NCI-H1436 (cell line): ENCODE results near the gene RPS6KB2.
"Not testable (repeated sequence)": the region's sequence is repeated elsewhere in the genome, so short reads cannot be mapped to it uniquely, and the experiment has no call there.

ENCODE experiments used
- DNase-seq: peaks from one replicate; lab custom pipeline; 2025; lab: John Stamatoyannopoulos, UW

The RPS6KB2 gene

GRCh38 chr11:67397986-67398660, 30.2 kb upstream of the RPS6KB2 start:
- no peak for DNase-seq

- DNase-seq, result no peak
Observed at GRCh38 chr11:67398661-67399563, 29.4 kb upstream of the RPS6KB2 start.

GRCh38 chr11:67400251-67400941, 27.9 kb upstream of the RPS6KB2 start:
- no peak for DNase-seq

DNA sequence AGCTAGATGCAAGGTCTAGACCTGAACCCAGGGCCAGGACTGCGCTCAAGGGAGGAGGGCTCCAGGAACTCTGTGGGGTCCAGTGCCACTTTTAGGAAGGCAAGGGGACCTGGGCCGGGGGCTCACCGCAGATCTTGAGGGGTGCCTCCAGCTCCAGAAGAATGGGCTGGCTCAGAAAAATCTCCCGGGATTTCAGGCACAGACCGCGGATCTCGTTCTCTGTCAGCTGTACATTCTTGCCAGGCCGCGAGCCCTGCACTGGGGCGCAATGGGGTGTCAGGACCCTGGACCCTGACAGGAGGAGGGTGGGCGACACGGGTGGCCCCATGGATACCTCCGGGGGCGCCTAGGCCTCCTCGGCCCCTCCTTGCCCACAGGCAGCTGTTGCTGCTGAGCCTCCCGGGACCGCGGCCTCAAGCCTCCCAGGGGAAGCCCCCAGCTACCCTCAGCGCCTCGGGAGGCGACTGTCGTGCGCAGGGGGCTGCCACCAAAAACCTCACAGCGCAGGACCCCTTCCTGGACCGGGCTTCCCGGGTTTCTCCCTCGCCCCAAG, 27.3 kb upstream of the RPS6KB2 start:
- DNase-seq, result no peak

DNA sequence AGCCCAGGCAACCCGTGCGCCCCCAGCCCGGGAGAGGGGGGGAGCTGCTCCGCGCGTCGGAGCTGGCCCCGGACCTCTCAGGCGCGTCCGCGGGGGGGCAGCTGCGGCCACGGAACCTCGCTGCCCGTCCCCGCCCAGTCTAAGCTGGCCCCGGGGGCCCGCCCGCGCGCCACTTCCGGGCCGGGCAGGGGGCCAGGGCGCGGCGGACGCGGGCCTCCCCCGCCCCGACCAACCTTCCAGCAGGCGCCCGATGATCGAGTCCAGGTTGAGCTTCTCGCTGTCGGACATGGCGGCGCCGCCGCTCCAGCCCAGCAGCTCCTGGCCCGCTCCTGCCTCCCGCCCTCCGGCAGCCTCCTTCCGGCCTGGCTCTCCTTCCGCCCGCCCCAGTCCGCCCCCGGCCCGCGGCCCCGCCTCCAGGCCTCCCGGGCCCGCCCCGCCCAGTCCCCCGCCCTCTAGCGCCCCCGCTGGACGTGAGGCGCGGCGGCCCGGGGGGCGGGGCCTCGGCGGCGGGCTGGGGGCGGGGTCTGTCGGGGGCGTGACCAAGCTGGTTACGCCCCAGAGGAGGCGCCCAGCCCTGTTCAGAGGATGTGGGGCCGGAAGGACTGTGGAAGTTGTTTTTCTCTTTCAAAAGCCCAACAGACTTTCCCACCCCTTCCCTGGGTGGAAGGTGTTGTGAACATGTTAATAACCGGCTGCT, 26.7 kb upstream of the RPS6KB2 start, which contains the start of gene PPP1CA:
Gene PPP1CA, minus strand, starts transcription at position 364 of the 697 bp plus-strand sequence. Its CDS starts 76 bp downstream, at position 288.
- peak; percentile 81 for DNase-seq

GRCh38 chr11:67402192-67402839, 26.0 kb upstream of the RPS6KB2 start:
- not testable (repeated sequence) for DNase-seq

- not testable (repeated sequence) for DNase-seq
Observed at GRCh38 chr11:67403085-67403484, 25.2 kb upstream of the RPS6KB2 start.

DNA sequence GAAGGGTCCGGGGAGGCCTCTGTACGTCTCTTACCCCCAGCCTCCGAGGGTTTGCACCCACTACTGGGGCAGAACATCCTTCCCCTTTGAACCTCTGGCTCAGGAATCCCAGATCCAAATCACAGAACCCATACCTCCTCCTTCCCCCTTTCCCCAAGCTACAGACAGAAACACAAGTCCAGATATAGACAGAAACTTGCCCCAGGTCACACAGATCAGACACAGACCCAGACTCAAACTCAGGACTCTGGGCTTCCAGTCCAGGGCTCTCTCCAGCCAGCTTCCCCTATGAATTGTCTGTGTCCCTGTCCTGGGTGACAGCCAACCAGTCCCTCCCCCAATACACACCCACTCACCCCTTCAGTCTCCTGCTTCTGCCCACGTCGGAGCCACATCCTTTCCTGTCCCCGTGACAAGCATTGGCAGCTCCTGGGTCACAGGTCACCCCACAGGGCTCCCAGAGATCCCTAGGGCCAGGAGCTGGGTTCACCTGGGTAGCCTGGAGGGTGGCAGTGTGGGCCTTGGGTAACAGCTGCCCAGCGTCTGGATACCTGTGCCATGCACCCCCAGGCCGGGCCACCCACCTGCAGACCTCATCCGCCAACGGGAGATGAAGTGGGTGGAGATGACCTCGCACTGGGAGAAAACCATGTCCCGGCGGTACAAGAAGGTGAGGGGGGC, 23.6 kb upstream of the RPS6KB2 start:
- no peak for DNase-seq

DNA sequence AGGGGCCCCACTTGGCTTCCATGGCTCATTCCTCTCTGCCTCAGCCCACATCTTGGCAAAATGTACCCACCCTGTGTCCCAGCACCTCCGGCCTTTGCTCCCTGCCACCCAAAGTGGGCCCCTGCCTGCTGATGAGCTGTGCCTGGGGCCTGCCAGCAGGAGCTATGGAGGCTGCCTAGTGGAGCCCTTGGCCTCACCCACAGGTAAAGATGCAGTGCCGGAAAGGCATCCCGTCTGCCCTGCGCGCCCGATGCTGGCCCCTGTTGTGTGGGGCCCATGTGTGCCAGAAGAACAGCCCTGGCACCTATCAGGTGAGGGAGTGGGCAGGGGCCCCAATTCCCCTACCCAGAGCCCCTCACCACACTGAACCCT, 23.1 kb upstream of the RPS6KB2 start:
- no peak for DNase-seq

- DNase-seq, result no peak
Observed at GRCh38 chr11:67405688-67406339, 22.5 kb upstream of the RPS6KB2 start.

- no peak for DNase-seq
Observed at GRCh38 chr11:67406420-67406968, 21.8 kb upstream of the RPS6KB2 start.

DNA sequence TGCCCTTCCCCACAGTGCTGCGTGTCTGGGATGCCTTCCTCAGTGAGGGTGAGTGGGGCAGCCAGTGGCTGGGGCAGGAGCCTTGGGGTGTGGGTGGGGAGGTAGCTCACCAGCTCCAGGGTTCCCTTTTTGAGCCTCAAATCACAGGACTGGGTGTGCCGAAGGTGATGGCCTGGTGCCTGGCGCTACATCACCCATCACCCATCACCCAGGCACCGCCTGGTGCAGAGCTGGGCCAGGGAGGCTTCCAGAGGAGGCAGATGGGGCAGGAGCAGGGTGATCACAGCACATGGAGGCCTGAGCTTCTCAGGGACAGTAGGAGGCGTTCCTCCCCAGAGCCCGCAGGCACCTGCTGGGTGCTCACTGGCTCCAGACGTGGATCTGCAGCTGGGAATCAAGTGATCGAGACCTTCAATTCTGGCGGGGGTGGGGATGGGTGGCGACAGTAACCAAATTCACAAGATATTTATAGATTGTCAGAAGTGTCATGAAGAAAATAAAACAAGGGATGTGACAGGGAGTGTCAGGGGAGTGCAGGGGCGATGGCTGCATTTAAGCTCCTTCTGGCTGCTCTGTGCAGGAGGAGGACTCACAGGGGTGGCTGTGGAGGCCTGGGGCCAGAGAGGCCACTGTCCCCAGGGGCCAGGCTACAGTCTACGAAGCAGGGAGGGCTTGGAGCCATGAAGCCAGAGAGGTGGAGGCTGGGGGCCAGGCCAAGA, 21.2 kb upstream of the RPS6KB2 start:
- no peak for DNase-seq

- no peak for DNase-seq
Observed at GRCh38 chr11:67407688-67408163, 20.6 kb upstream of the RPS6KB2 start.

DNA sequence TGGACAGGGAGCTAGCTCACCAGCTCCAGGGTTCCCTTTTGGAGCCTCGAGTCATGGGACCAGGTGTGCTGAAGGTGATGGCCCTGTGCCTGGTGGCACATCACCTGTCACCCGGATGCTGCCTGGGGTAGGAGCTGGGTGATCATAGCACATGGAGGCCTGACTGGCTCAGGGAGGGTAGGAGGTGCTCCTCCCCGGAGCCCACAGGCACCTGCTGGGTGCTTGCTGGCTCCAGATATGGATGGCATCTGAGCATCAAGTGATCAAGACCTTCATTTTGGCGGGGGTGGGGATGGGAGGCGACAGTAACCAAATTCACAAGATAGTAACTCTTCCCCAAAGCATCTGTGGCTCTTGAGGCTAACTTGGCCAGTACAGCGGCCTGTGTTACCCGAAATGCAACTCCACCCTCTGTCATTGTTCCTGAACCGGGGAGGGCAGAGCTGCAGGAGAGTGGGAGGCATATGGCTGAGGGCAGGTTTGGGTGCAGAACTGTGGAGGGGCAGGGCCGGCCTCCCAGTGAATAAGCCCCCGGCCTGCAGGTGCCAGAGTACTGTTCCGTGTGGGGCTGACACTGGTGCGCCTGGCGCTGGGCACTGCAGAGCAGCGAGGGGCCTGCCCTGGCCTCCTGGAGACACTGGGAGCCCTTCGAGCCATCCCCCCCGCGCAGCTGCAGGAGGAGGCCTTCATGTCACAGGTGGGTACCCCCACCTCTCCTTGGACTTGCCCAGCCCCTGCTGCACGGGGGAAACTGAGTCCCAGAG, 19.7 kb upstream of the RPS6KB2 start:
- DNase-seq, result no peak

GRCh38 chr11:67409261-67409666, 19.0 kb upstream of the RPS6KB2 start:
- DNase-seq, result no peak

DNA sequence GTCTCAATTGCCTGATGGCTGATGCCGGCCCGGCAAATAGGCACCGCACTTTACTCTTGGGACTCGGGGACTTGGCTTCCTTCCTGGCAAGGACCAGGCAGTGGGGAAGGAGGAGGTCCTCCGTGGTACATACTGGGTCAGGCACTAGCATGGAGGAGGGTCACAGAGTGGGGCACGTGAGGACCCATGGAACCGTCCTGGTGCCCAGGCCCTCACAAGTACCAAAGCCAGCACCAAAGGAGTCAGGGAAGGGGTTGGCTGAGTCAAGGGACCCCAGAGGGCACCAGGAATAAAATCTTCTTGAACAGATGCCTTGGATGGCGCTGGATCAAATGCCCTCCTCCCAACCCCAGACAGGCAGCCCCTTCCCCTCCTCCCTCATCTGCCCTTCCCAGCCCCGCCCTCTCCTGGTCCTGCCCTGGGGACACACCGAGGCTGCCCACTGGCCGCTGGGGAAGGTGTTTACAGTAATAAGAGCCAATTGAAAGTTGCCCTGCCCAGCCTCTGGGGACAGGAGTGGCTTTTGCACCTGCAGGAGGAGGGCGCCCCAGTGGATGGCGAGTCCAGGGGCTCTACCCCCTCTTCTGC, 18.4 kb upstream of the RPS6KB2 start:
- DNase-seq, result peak; percentile 91

- no peak for DNase-seq
Observed at GRCh38 chr11:67410369-67410831, 17.9 kb upstream of the RPS6KB2 start.
